GM21737 (cell line): ENCODE measurements around the gene KIAA1191.
"Not testable (repeated sequence)": the region's sequence is repeated elsewhere in the genome, so short reads cannot be mapped to it uniquely, and the experiment has no call there.

Experiments
- ATAC-seq: cut with Tn5 transposase; IDR thresholded peaks from one replicate; pipeline ENCODE4 v1.9.1; 2021; ENCODE audit warnings: mild to moderate bottlenecking, moderate library complexity; ENCODE audit not compliant: unreplicated experiment

The KIAA1191 gene, protein sequence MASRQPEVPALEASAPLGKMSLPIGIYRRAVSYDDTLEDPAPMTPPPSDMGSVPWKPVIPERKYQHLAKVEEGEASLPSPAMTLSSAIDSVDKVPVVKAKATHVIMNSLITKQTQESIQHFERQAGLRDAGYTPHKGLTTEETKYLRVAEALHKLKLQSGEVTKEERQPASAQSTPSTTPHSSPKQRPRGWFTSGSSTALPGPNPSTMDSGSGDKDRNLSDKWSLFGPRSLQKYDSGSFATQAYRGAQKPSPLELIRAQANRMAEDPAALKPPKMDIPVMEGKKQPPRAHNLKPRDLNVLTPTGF

GRCh38 chr5:176361437-176362232 is at the start of gene KIAA1191:
KIAA1191 (minus strand) TSS chr5:176361764; CDS start chr5:176359508, 2,256 bp downstream.
- peak; percentile 83 for ATAC-seq

DNA sequence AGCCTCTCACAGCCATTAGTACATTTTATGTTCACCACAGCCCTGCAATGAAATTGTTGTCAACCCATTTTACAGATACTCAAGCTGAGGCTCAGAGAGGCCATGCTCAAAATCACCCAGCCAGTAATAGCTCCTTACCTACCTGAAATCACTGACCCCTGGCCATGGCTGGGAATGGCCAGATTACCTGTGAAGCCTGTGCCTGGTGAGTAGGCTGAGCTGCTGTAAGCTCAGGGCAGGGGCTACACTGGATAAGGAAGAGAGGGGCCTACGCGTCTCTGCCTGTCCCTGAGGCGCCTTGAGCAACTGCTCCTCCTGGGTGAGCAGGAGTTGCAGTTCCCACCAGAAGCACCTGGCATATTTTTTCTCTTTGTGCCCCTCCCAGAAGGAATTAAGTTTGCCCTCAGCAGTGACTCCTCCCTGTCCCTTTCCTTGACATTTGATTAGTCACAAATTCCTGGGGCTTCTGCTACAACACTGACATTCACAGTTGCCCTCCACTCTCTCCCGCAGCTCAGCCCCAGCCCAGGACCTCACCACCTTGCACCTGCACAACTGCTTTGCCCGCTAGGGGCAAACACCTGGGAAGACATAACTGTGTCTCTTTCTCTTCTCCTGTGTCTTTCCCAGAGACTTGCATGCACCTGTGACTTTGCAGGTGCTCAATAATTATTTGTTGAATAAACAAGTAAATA is 49.1 kb upstream of the KIAA1191 start:
- ATAC-seq = no peak

- ATAC-seq = no peak
These were observed 48.2 kb upstream of the KIAA1191 start for GRCh38 chr5:176409765-176410164.

DNA sequence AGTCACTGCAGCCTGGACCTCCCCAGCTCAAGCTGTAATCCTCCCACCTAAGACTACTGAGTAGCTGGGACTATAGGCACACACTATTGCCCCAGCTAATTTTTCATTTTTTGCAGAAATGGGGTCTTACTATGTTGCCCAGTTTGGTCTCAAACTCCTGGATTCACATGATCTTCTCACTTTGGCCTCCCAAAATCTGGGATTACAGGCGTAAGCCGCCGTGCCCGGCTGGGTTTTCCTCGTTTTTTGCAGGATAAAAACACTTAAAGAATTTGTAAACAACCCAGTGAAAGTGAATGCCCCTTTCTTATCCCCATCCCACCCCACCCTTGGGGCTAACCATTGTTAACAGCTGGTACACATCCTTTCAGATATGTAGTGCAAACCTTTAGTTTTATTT is 47.0 kb upstream of the KIAA1191 start:
- no peak for ATAC-seq

- ATAC-seq = not testable (repeated sequence)
These were observed 46.6 kb upstream of the KIAA1191 start for GRCh38 chr5:176408252-176408573.

- ATAC-seq = no peak
These were observed 46.1 kb upstream of the KIAA1191 start for GRCh38 chr5:176407456-176408251.

- ATAC-seq = no peak
These were observed 45.0 kb upstream of the KIAA1191 start for GRCh38 chr5:176406436-176407052.

DNA sequence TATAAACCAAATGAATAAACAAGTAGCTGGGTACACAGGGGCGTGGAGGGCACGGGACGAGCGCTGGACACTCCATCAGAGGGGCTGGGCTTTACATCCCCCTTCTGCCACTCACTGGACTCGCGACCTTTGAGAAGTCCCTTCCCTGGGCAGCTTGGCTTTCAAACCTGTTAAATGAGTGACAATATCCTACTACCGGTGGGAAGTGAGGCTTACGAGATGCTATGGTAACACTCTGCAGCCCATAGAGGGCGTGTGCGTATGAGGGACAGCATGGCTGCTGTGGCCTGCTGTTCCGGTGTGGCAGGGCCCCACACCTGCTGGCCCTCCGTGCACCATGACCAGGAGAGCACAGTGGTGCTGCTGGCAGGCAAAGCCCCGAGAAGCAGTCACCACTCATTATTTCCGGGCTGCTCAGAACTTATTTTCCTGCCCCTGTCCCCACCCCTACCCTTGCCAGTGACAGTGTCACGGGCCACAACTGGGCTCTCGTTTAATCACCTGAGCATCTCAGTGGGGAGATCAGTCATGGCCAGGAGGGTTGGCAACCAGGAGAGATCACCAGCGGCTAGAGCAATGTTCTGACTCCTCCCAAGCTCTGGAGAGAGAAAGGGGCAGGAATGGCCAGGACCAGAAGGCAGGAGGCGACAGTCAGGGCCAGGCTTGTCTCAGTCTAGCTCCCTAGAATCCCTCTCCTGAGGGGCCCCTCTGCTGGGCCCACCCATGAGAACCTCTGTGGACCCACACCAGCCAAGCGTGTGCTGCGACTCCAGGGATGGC is 44.3 kb upstream of the KIAA1191 start:
- no peak for ATAC-seq

- no peak for ATAC-seq
These were observed 40.0 kb upstream of the KIAA1191 start for GRCh38 chr5:176401281-176402205.

- ATAC-seq = no peak
These were observed 39.0 kb upstream of the KIAA1191 start for GRCh38 chr5:176400382-176401156.

DNA sequence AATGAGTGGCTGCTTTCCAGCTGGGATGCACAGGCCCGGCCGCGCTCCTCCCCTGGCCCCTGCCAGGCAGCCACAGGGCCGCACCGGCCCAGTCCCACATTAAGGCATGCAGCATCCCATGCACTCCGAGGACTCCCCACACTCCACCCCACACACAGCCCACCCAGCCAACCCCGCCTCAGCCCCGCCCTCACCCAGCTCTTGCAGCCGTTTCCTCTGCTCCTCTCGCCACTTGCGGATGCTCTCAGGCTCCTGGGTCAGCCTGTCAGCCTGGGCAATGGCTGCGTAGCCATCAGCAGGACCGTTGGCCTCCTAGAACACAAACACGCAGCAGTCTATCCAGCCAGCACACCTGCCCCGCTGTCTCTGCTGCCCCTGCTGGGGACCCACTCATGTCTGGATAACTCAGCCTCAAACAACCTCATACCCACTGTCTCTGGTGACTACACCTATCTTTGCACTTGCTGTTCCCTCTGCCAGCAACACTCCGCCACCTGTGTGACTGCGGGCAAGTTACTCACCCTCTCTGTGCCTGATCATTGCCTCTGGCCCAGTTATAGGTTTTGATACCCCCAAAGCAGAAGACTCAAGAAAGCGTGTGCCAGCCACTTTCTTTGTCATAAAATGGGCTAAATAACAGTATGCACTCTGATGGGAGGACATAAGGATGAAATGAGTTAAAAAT is 36.3 kb upstream of the KIAA1191 start:
- ATAC-seq = no peak

DNA sequence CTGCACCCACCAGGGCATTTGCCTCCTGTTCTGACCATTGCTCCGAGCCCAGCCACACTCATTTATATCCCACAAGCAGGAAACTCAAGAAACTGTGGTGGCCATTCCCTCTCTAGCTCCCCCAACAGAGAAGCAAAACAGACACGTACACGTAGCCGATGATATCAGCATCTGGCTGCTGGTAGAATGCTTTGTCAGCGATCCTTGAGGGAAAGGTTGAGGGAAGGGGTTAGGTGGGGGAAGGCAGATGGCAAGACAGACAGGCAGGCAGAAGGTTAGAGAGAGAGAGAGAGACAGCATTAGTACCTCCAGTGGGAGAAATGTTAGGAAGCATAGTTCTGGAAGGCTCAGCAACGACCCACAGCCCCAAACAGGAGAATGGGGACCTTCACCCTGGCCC is 34.8 kb upstream of the KIAA1191 start:
- ATAC-seq = no peak

DNA sequence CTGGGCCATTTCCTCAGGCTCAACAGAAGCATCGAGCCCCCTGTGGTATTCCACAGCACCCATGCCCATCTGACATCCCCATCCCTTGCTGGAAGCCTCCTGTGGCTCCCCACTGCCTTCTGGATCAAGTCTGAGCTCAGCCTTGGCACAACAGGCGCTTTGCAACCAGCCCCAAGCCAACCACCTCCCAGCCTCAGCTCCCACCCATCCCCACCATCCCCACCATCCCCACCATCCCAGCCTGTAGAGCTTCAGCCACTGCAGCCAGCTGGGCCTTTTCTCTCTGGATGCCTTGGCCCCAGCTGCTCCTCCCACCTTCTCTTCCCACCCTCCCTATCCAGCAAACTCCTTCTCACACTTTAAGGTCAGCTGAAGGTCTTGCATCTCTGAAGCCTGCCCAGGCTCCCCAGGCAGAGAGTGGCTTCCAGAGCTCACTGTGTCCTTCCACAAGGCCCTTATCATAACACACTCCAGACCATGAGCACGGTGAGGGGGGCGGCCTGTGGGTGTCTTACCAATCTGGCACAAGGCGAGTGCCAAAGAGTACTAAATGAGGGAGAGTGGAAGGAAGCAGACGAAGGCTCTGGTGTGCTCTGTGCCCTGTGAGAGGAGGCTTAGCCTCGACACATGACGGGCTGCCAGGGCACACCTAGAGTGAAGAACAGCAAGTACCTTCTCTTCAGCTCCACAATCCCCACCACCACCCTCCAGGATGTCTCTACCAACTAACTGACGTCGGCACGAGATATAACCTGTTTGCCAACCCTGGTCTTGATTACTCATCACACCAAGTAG is 33.5 kb upstream of the KIAA1191 start:
- ATAC-seq = no peak

GRCh38 chr5:176394096-176394495 is 32.5 kb upstream of the KIAA1191 start:
- no peak for ATAC-seq

DNA sequence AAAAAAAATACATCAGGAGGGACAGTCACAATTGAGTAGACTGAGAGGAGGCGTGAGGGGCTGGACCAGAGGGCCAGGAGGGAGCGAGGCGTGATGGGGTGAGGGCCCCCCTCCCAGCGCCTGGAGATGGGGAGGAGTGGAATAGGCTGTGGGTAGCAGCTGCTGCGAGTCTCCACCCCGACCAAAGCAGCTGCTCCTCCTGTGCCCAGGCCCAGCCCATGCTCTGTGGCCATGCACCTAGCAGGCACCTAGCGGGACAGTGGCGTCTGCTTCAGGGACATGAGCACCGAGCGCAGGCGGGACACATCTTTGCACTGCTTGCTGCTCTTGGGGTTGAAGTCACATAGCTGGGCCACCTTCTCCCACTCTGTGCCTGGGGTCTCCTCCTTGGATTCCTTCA is 31.0 kb upstream of the KIAA1191 start:
- no peak for ATAC-seq

- ATAC-seq = no peak
These were observed 30.4 kb upstream of the KIAA1191 start for GRCh38 chr5:176391999-176392398.

GRCh38 chr5:176391479-176391878 is 29.9 kb upstream of the KIAA1191 start:
- no peak for ATAC-seq
